Measurements from ENCODE around the gene LPCAT2.

- TF ChIP-seq SNRNP70 (IDR thresholded peaks at IDR 0.05; ENCODE audit: low read depth, low read length) (no peak), HCFC1 (IDR thresholded peaks at IDR 0.05; ENCODE audit: low read depth, low read length) (no peak), THAP9 (CRISPR knock-in tag; IDR thresholded peaks at IDR 0.05; ENCODE audit: borderline replicate concordance) (no peak), CTCF (CRISPR knock-in tag; IDR thresholded peaks at IDR 0.05) (no peak)
- TF ChIP-seq, protein P1, sequence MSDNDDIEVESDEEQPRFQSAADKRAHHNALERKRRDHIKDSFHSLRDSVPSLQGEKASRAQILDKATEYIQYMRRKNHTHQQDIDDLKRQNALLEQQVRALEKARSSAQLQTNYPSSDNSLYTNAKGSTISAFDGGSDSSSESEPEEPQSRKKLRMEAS (IDR thresholded peaks at IDR 0.05): no peak
Measured at GRCh38 chr16:55571191-55571897, 62.5 kb downstream of the LPCAT2 start.

All from HepG2 (cell line).